Smooth muscle cell (in vitro differentiated cells): ENCODE data around the gene RFT1. TPM values are rescaled to one million over a fixed set of nuclear protein-coding genes. Genes with fewer than 3 reads are reported as not detected.

Experiments
- DNase-seq: peaks from one replicate; lab custom pipeline; 2025; ENCODE audit not compliant: unreplicated experiment; lab: John Stamatoyannopoulos, UW
- H2AFZ ChIP-seq: fragments of 200-600 bp; sonication (generic); 2 replicates; pipeline ENCODE4 v1.6.0; 2016; ENCODE audit warnings: antibody characterized with exemption, low read depth, mild to moderate bottlenecking
- H3F3A ChIP-seq: fragments of 200-600 bp; sonication (generic); 2 replicates; pipeline ENCODE4 v1.6.0; 2017; ENCODE audit warnings: antibody characterized with exemption, low read depth
- H3K27ac ChIP-seq: fragments of 200-600 bp; sonication (generic); 2 replicates; pipeline ENCODE4 v1.5.1; 2016; ENCODE audit warnings: low read depth, mild to moderate bottlenecking
- H3K27me3 ChIP-seq: fragments of 200-600 bp; sonication (generic); 2 replicates; pipeline ENCODE4 v1.6.1; 2016; ENCODE audit warnings: low read depth, mild to moderate bottlenecking
- H3K36me3 ChIP-seq: fragments of 200-600 bp; sonication (generic); 2 replicates; pipeline ENCODE4 v1.5.1; 2016; ENCODE audit warnings: low read depth
- H3K4me1 ChIP-seq: fragments of 200-600 bp; sonication (generic); 2 replicates; pipeline ENCODE4 v1.5.1; 2016; ENCODE audit warnings: low read depth
- H3K4me2 ChIP-seq: fragments of 200-600 bp; sonication (generic); 2 replicates; pipeline ENCODE4 v1.6.0; 2016; ENCODE audit warnings: mild to moderate bottlenecking
- H3K4me3 ChIP-seq: fragments of 200-600 bp; sonication (generic); 2 replicates; pipeline ENCODE4 v1.5.1; 2016; ENCODE audit warnings: mild to moderate bottlenecking
- H3K79me2 ChIP-seq: fragments of 200-600 bp; sonication (generic); 2 replicates; pipeline ENCODE4 v1.6.0; 2016; ENCODE audit warnings: low read depth, mild to moderate bottlenecking
- H3K9ac ChIP-seq: fragments of 200-600 bp; sonication (generic); 2 replicates; pipeline ENCODE4 v1.6.0; 2016; ENCODE audit warnings: low read depth
- H3K9me3 ChIP-seq: fragments of 200-600 bp; sonication (generic); replicated peaks from 2 replicates; pipeline ENCODE4 v1.5.1; 2016; ENCODE audit warnings: low read depth
- H4K20me1 ChIP-seq: fragments of 200-600 bp; sonication (generic); 2 replicates; pipeline ENCODE4 v1.6.0; 2016; ENCODE audit warnings: low read depth
- WGBS: methylation state at CpG from one replicate; pipeline ENCODE4 v1.1.7; 2016; ENCODE audit warnings: low lambda C conversion rate; 5-methylcytosine and 5-hydroxymethylcytosine counted together
- polyA plus RNA-seq: library from polyadenylated mRNA; unstranded; fragments of >200 nt; fragmentation: Nextera tagmentation; extraction: Ambion mirVana; gene quantifications from 2 replicates; pipeline ENCODE4 v1.2.1, GENCODE V29; 2016
- total RNA-seq: library from RNA; depleted of rRNA; stranded (reverse); fragments of >200 nt; gene quantifications from 2 replicates; pipeline ENCODE4 v1.2.3, GENCODE V29; 2014
- TF ChIP-seq, protein P1 (sequence below): fragments of 200-600 bp; sonication (generic); IDR thresholded peaks from 2 replicates; pipeline ENCODE4 v1.5.1; 2017; ENCODE audit warnings: borderline replicate concordance, mild to moderate bottlenecking, antibody characterized with exemption; ENCODE audit not compliant: insufficient read depth, poor library complexity, severe bottlenecking

Gene RFT1
- total and polyA plus RNA-seq, 2 experiments from 2014 or later: 13.3 to 25.7 TPM

DNA sequence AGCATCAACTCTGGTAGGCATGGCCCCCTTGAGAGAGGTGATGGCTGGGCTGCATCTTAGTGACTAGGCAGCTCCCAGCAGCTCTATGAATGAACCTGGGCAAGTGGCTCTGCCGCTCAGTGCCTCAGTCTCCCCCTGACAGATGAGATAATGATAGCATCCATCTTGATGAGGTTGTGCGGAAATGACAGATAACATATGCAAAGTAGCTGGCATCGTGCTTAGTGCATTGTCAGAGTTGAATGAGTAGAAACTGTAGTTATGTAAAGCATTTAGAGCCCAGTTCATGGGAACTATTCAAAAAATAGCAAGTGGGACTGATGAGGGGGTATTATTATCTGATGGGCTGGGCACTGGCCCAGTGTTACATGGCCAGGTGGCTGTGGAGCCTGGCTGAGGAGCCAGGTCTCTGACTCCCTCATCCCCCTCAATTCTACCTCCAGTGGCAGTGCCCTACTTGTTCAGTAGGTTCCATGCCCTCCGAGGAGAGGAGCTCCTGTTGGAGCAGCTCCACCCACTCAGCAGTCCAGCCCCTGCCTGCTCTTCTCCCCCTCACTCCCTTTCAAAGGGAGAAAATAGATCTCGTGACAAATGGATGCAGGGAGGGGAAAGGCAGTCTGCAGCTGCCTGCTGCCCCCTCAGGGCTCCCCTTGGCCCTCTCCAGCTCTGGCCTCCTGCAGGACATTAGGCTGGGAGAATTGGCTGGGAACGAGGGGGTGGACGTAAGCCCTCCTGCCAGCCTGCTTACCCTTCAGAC is 37.4 kb upstream of the RFT1 start:
- Histone ChIP-seq H3K79me2 (no peaks in the 10 kb centered on the region), H3K27me3 (no peaks in the 10 kb centered on the region), H3K4me2 (peak overlapping the region; percentile 68), H3K36me3 (no peaks in the 10 kb centered on the region), H3K9me3 (no peaks in the 10 kb centered on the region), H3K9ac (no peak overlapping the region), H3K27ac (no peak overlapping the region), H3F3A (no peaks in the 10 kb centered on the region), H3K4me3 (no peak overlapping the region), H2AFZ (no peak overlapping the region), H3K4me1 (peaks cover 6% of the 10 kb centered on the region), H4K20me1 (peaks cover 96% of the 10 kb centered on the region)
- no peak for DNase-seq
- TF ChIP-seq, protein P1, sequence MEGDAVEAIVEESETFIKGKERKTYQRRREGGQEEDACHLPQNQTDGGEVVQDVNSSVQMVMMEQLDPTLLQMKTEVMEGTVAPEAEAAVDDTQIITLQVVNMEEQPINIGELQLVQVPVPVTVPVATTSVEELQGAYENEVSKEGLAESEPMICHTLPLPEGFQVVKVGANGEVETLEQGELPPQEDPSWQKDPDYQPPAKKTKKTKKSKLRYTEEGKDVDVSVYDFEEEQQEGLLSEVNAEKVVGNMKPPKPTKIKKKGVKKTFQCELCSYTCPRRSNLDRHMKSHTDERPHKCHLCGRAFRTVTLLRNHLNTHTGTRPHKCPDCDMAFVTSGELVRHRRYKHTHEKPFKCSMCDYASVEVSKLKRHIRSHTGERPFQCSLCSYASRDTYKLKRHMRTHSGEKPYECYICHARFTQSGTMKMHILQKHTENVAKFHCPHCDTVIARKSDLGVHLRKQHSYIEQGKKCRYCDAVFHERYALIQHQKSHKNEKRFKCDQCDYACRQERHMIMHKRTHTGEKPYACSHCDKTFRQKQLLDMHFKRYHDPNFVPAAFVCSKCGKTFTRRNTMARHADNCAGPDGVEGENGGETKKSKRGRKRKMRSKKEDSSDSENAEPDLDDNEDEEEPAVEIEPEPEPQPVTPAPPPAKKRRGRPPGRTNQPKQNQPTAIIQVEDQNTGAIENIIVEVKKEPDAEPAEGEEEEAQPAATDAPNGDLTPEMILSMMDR: no peak
- WGBS: 85% methylated on average over 7 of the region's 7 CpGs

DNA sequence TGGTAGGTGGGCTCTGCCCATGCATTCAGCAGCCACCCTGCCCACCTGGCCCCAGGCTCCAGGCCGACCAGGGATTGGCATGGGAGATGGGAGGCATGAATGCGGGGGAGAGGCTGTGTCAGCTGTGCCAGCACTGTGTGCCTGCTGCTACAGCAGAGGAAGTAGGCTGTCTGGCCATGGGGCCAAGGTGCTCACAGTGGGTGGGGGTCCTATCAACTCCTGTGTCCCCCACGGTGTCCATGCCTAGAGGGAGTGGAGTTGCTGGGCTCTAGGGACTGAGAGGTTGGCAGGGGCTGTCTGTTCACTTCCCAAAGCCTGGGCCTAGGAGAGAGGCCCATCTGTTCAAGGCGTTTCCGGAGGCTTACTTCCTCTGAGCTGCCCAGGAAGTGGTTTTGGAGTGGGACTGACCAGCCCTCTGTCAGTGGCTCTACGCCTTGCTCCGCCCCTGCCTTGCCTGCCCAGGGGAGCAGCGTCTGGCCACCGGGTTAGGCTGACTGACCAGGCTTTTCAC is 36.6 kb upstream of the RFT1 start:
- H3K27me3 ChIP-seq: no peaks in the 10 kb centered on the region
- 62% methylated on average over 9 of the region's 9 CpGs for WGBS
- H2AFZ ChIP-seq: no peak overlapping the region
- peaks cover 6% of the 10 kb centered on the region for H3K4me1 ChIP-seq
- H3K4me3 ChIP-seq: no peak overlapping the region
- no peak for DNase-seq
- no peaks in the 10 kb centered on the region for H3F3A ChIP-seq
- no peaks in the 10 kb centered on the region for H3K36me3 ChIP-seq
- H3K27ac ChIP-seq: no peak overlapping the region
- no peaks in the 10 kb centered on the region for H3K79me2 ChIP-seq
- H4K20me1 ChIP-seq: peaks cover 89% of the 10 kb centered on the region
- TF ChIP-seq, protein P1: no peak
- H3K4me2 ChIP-seq: peak overlapping the region; percentile 68
- no peak overlapping the region for H3K9ac ChIP-seq
- no peaks in the 10 kb centered on the region for H3K9me3 ChIP-seq

DNA sequence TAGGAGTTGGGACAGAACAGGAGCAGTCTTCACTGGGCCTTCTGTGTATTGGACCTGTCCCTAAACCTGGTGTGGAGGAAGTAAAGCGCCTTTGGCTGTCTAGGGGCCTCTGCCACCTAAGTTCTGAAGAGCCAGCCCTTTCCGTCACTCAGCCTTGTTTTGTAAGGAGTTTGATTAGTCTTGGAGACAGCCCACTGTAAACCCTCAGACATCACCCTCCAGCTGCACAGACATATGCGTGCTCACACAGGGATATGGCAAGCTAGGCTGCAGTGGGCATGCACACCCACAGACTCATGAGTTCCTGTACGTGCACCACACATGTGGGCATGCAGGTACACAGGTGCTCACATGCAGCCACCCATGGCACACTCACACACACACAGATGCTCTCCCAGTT is 36.0 kb upstream of the RFT1 start:
- 96% methylated on average over 4 of the region's 4 CpGs for WGBS
- H3F3A ChIP-seq: no peaks in the 10 kb centered on the region
- no peak for DNase-seq
- no peaks in the 10 kb centered on the region for H3K9me3 ChIP-seq
- H3K9ac ChIP-seq: no peak overlapping the region
- H3K4me2 ChIP-seq: peak overlapping the region; percentile 68
- no peaks in the 10 kb centered on the region for H3K36me3 ChIP-seq
- no peak overlapping the region for H3K27ac ChIP-seq
- H3K27me3 ChIP-seq: no peaks in the 10 kb centered on the region
- TF ChIP-seq, protein P1: no peak
- no peak overlapping the region for H2AFZ ChIP-seq
- H3K79me2 ChIP-seq: no peaks in the 10 kb centered on the region
- H3K4me3 ChIP-seq: no peak overlapping the region
- peaks cover 6% of the 10 kb centered on the region for H3K4me1 ChIP-seq
- peaks cover 83% of the 10 kb centered on the region for H4K20me1 ChIP-seq

DNA sequence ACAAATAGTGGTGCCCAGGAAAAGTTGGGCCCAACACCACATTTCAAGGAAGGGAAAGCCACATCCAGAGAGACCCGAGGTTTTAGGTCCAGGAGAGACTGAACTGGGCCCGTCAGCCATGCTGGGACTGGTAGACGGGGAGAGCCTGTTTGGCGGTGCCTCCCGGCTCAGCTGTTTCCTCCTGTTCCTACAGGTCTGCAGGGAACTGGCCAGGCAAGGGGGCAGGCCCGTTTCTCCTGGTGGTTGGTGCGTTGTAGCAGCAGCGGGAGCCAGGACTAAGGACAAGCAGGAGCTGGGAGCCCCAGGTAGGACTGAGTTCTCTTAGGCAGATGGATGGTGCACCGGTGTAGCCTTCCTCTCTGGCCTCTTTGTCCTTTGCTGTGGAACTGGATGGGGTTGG is 34.7 kb upstream of the RFT1 start:
- DNase-seq: no peak
- Histone ChIP-seq H2AFZ (no peak overlapping the region), H3K79me2 (no peaks in the 10 kb centered on the region), H3K27ac (no peak overlapping the region), H3K36me3 (no peaks in the 10 kb centered on the region), H3F3A (no peaks in the 10 kb centered on the region), H3K9ac (no peak overlapping the region), H4K20me1 (peaks cover 70% of the 10 kb centered on the region), H3K4me1 (peaks cover 6% of the 10 kb centered on the region), H3K27me3 (no peaks in the 10 kb centered on the region), H3K4me3 (no peak overlapping the region), H3K4me2 (no peak overlapping the region), H3K9me3 (no peaks in the 10 kb centered on the region)
- 74% methylated on average over 9 of the region's 9 CpGs for WGBS
- TF ChIP-seq, protein P1: no peak
